GM12865 (cell line): Measurements from ENCODE around the gene CCDC197.
A peak's percentile ranks its signal among the peaks of the same experiment; 100 is the strongest.

Experiments
- DNase-seq: peaks from one replicate; pipeline ENCODE4 v3.0.0; 2010; ENCODE audit warnings: low read depth
- H3K4me3 ChIP-seq: 2 replicates; pipeline ENCODE4 v1.5.1; 2011; ENCODE audit warnings: mild to moderate bottlenecking, low read depth, low read length, control low read depth
- TF ChIP-seq, protein P1 (sequence below): IDR thresholded peaks from 2 replicates; pipeline ENCODE4 v1.5.1; 2011; ENCODE audit warnings: low read length, control low read depth, low read depth, inconsistent platforms; ENCODE audit not compliant: insufficient read depth; ENCODE audit errors: missing control alignments

CCDC197 gene

DNA sequence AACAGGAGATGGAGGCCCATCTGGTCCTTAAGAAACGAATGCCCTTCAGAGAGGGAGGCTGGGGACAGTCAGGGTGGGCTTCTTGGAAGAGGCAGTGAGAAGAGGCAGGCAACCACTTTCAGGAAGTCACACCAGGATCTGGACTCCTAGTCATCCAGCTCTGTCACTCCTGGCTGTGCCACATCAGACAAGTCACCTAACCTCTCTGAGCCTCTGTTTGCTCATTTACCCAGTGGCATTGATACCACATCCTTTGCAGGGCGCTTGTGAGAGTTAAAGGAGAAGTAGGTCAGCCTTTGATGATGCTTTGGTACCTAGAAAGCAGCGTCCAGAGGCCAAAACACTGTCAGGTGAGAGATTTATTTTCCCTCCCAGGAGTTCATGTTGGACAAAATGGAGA is 11.1 kb downstream of the CCDC197 start:
- H3K4me3 ChIP-seq = no peak overlapping the region
- TF ChIP-seq, protein P1, sequence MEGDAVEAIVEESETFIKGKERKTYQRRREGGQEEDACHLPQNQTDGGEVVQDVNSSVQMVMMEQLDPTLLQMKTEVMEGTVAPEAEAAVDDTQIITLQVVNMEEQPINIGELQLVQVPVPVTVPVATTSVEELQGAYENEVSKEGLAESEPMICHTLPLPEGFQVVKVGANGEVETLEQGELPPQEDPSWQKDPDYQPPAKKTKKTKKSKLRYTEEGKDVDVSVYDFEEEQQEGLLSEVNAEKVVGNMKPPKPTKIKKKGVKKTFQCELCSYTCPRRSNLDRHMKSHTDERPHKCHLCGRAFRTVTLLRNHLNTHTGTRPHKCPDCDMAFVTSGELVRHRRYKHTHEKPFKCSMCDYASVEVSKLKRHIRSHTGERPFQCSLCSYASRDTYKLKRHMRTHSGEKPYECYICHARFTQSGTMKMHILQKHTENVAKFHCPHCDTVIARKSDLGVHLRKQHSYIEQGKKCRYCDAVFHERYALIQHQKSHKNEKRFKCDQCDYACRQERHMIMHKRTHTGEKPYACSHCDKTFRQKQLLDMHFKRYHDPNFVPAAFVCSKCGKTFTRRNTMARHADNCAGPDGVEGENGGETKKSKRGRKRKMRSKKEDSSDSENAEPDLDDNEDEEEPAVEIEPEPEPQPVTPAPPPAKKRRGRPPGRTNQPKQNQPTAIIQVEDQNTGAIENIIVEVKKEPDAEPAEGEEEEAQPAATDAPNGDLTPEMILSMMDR = no peak
- DNase-seq = no peak

GRCh38 chr14:94009767-94010166 is 12.7 kb downstream of the CCDC197 start:
- DNase-seq = peak; percentile 76
- TF ChIP-seq, protein P1 = no peak
- no peak overlapping the region for H3K4me3 ChIP-seq

GRCh38 chr14:94010625-94011024 is 13.5 kb downstream of the CCDC197 start:
- TF ChIP-seq, protein P1 = no peak

DNA sequence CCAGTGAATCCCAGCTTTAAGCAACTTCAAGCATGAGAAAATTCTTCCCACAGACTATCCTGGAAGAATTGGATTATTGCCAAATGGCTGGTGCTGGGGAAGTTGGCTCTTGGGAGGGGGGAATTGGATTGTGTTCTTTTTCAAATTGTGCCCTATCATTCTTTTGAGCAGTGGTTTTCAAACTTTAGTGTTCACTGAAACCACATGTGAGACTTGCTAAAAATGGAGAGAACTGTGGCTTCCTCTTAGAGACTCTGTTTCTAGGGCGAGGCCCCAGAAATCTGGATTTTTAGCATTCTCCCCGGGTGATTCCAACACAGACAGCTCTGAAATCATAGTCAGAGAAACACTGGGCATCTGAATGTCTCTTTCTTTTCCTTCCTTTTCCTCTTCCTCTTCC is 14.7 kb downstream of the CCDC197 start:
- DNase-seq = peak; percentile 65
- no peak overlapping the region for H3K4me3 ChIP-seq
- TF ChIP-seq, protein P1 = no peak

More at GRCh38 chr14:94010625-94011024, 13.5 kb downstream of the CCDC197 start:
- DNase-seq = no peak
- no peak overlapping the region for H3K4me3 ChIP-seq

DNA sequence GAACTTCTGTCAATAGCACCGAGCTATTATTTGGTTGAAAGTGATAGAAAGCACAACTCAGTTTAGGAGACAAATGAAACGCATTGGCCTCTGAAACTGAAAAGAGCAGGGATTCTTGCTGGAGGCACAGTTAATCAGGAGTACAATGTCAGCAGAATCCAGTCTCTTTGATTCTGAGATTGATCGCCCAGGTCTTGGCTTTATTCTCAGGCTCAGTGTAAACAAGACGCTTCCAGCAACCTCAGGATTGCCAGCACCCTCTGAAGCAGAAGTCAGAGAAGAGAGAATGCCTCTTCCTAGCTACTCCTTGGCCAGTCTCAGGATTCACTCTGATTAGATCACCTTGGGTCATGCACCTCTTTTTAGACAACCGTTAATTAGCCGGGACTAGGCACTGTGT is 17.3 kb downstream of the CCDC197 start:
- DNase-seq = no peak
- TF ChIP-seq, protein P1 = no peak
- no peak overlapping the region for H3K4me3 ChIP-seq

DNA sequence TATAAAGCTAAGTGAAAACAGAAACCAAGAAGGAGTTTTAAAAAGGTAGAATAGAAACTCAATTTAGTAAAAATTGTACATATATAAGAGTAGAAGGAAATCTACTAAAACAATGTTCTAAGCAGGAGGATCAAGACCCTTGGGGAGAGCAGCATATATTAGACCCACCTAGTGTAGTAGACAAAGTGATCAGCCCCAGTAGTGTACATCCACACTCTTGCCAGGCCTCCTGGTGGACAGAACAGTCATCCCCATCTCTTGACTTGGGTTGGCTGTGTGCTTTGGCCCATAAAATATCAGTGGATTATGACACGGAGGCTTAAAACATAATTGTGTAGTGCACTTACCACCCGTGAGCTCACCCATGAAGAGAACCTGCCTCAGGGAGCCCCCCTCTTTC is 18.1 kb downstream of the CCDC197 start:
- no peak for DNase-seq
- H3K4me3 ChIP-seq = no peak overlapping the region
- TF ChIP-seq, protein P1 = no peak

DNA sequence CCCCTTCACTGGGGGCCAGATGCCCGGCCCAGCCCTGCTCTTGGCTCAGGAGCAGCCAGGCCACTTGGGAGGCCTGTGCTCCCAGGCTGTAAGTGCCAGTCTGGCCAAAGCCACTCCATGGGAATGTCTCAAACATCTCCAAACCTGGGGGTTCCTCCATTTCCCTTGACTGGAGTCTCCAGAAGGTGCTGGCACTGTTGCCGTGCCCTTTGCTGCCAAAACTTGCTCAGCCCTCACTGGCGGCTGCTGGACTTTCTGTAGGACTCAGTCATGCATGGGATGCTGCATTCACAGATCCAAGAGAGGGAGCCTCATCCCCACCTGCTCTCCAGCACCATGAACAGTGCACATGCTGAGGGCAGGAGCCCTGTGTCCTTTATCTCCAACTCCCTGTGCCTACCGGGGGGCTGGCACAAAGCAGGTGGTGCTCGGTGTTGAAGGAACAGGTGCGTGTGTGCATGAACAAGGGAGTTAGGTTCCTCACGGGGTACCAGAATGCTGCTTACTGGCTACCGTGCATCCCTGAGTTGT is 19.4 kb downstream of the CCDC197 start:
- no peak overlapping the region for H3K4me3 ChIP-seq
- DNase-seq = no peak
- TF ChIP-seq, protein P1 = no peak
